Left hindlimb (tissue), 1 donor: ENCODE measurements around the gene GJB3.
"Not testable (repeated sequence)": the region's sequence is repeated elsewhere in the genome, so short reads cannot be mapped to it uniquely, and the experiment has no call there.

Experiments
- DNase-seq: peaks from one replicate; pipeline ENCODE4 v3.0.0-alpha.2; 2018

GJB3 gene

GRCh38 chr1:34761176-34761761 is 19.7 kb upstream of the GJB3 start:
- no peak for DNase-seq

- DNase-seq: no peak
Observed at GRCh38 chr1:34761776-34762307, 19.2 kb upstream of the GJB3 start.

- no peak for DNase-seq
Observed at GRCh38 chr1:34762474-34763141, 18.4 kb upstream of the GJB3 start.

GRCh38 chr1:34763142-34763781 is 17.8 kb upstream of the GJB3 start:
- DNase-seq: no peak

- DNase-seq: no peak
Observed at GRCh38 chr1:34768856-34769255, 12.2 kb upstream of the GJB3 start.

GRCh38 chr1:34770891-34771504 is 10.0 kb upstream of the GJB3 start:
- peak; percentile 3 for DNase-seq

GRCh38 chr1:34771573-34772371 is 9.2 kb upstream of the GJB3 start:
- DNase-seq: no peak

GRCh38 chr1:34773114-34773513 is 7.9 kb upstream of the GJB3 start:
- not testable (repeated sequence) for DNase-seq

GRCh38 chr1:34774957-34775356 is 6.1 kb upstream of the GJB3 start:
- peak; percentile 8 for DNase-seq

- DNase-seq: no peak
Observed at GRCh38 chr1:34776911-34777310, 4.1 kb upstream of the GJB3 start.

- DNase-seq: no peak
Observed at GRCh38 chr1:34777519-34778321, 3.3 kb upstream of the GJB3 start.

GRCh38 chr1:34778381-34778780 is 2.6 kb upstream of the GJB3 start:
- no peak for DNase-seq

- no peak for DNase-seq
Observed at GRCh38 chr1:34779005-34779404, 2.0 kb upstream of the GJB3 start.

- DNase-seq: no peak
Observed at GRCh38 chr1:34779526-34779925, 1.5 kb upstream of the GJB3 start.

GRCh38 chr1:34779962-34780361 is 1.1 kb upstream of the GJB3 start:
- DNase-seq: no peak

GRCh38 chr1:34780528-34780927 is 486 bp upstream of the GJB3 start:
- no peak for DNase-seq

- DNase-seq: no peak
Observed at GRCh38 chr1:34781844-34782391, 904 bp downstream of the GJB3 start.

- DNase-seq: no peak
Observed at GRCh38 chr1:34784751-34785221, 3.8 kb downstream of the GJB3 start.

GRCh38 chr1:34785231-34785874 is 4.3 kb downstream of the GJB3 start:
- no peak for DNase-seq

- DNase-seq: no peak
Observed at GRCh38 chr1:34785875-34786470, 5.0 kb downstream of the GJB3 start.
